Adrenal gland (tissue), 12 donors: ENCODE data around the gene UGT8. TPM values are rescaled to one million over a fixed set of nuclear protein-coding genes. Genes with fewer than 3 reads are reported as not detected.

Experiments
- DNase-seq, 7 donors: peaks; one replicate each; pipeline ENCODE4 v3.0.0-alpha.2; 2019 to 2020
- H3K27ac ChIP-seq, 5 donors: fragments of 200-600 bp; sonication (generic) in 4 of 5; 1 replicate in 3 of 5; 2 replicates in 2 of 5; pipeline versions ENCODE4 v1.5.1 to v1.8.0; 2016 to 2020; ENCODE audit warnings: mild to moderate bottlenecking in 1 of 5
- H3K27me3 ChIP-seq: fragments of 200-600 bp; 2 replicates; pipeline ENCODE4 v1.8.0; 2021
- H3K36me3 ChIP-seq, 2 donors: fragments of 200-600 bp; replicated peaks in 1 of 2; 1 replicate in 1 of 2; 2 replicates in 1 of 2; pipeline versions ENCODE4 v1.5.1 to v1.8.0; 2018 to 2022
- H3K4me1 ChIP-seq, 2 donors: fragments of 200-600 bp; replicated peaks in 1 of 2; 1 replicate in 1 of 2; 2 replicates in 1 of 2; pipeline versions ENCODE4 v1.5.1 to v1.8.0; 2018 to 2021
- H3K4me3 ChIP-seq, 4 donors: fragments of 200-600 bp; sonication (generic) in 3 of 4; one replicate each; pipeline ENCODE4 v1.5.1; 2016 to 2018
- H3K9me3 ChIP-seq, 3 donors: fragments of 200-600 bp; sonication (generic) in 1 of 3; replicated peaks in 1 of 3; 1 replicate in 2 of 3; 2 replicates in 1 of 3; pipeline versions ENCODE4 v1.5.1 to v1.8.0; 2016 to 2021
- CTCF ChIP-seq, 6 experiments: fragments of 450-650 bp in 4 of 6; fragments of 200-600 bp in 2 of 6; sonication (generic) in 1 of 6; IDR thresholded peaks; 1 replicate in 5 of 6; 2 replicates in 1 of 6; pipeline versions ENCODE4 v1.5.1 to v1.8.0; 2016 to 2021; ENCODE audit warnings: antibody characterized with exemption in 6 of 6, mild to moderate bottlenecking in 2 of 6, moderate library complexity in 1 of 6
- POLR2A ChIP-seq, 2 donors: fragments of 450-650 bp; IDR thresholded peaks; one replicate each; pipeline ENCODE4 v1.6.1; 2017; ENCODE audit warnings: antibody characterized with exemption in 2 of 2, mild to moderate bottlenecking in 2 of 2, moderate library complexity in 1 of 2
- WGBS, 4 donors: extraction: QIAGEN DNeasy Blood & Tissue Kit in 2 of 4; methylation state at CpG; one replicate each; pipeline versions ENCODE4 v1.1.5 to v1.1.7; 2013 to 2017; 5-methylcytosine and 5-hydroxymethylcytosine counted together
- intact Hi-C, 2 donors: fragments of 100-400 bp; cut with DNase I; formaldehyde crosslinking; loops; one replicate each; pipeline versions ENCODE4 v1.14.1 to v1.15.0; 2022 to 2023
- polyA plus RNA-seq, 3 donors: library from polyadenylated mRNA; stranded (reverse); fragments of 200-250 nt in 2 of 3; fragments of 350-450 nt in 1 of 3; fragmentation: Illumina TruSeq in 1 of 3; extraction: RNeasy Lipid Tissue Mini Kit (QIAGEN cat#74804) in 1 of 3; gene quantifications; one replicate each; pipeline ENCODE4 v1.2.3, GENCODE V29; 2013 to 2014
- total RNA-seq, 9 donors: library from RNA; depleted of rRNA in 4 of 9; stranded (reverse); fragments of >200 nt in 4 of 9; fragments of 120-200 nt in 1 of 9; fragmentation: NEBNext Ultra II Directional in 1 of 9; extraction: Animal tissue kit (Norgen Biotek cat#: 25700) in 1 of 9; gene quantifications; one replicate each; pipeline versions ENCODE4 v1.1.0 to v1.2.4, GENCODE V29; 2013 to 2023
- donor health status: healthy with polysubstance abuse.
- donor health status: Bipolar disorder and iron deficiency.
- donor health status: DM: yes; HTN: yes; CAD: no.
- donor health status: DM: no; HTN: no; CAD: no.
- donor health status: DM: no; HTN: no; CAD: no.
- donor health status: DM: yes; HTN: yes; CAD: no.

UGT8 gene
- total and polyA plus RNA-seq, 12 donors = 0.08 to 0.78 (median 0.28) TPM; not detected in 5

DNA sequence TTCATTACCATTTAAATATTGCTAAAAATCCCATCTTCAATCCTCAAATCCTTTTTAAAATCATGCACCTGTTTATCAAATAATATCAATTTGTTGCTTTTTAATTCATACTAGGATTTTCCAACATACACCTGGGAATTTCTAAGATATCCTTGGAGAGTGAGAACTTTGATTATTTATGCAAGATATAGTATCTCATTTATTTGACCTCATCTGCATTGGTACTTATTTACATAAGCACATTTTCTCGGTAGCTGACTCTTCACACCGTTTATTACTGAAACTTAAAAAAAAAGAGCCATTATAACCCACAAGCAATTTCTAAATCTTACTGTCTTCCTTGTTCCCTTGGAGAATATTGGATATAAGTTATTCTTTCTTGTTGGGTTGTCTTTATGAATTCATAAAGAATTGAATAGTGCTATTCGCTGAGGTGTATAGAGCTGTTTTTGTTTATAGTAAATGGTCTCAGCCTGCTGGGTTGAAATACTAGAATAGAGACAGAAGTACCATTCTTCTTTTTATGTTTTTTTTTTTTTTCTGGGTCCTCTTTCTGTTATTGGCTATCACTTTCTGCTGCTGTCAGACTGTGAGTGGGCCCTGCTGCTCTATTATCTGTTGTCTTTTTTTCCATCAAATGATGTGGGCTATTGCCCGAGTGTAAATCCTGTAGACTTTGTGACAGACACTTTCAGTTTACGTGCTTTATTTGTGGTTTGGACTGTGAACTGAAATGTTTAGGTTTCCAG is 2.9 kb downstream of the UGT8 start:
- H3K36me3 ChIP-seq = no peaks in the 10 kb centered on the region
- no peaks in the 10 kb centered on the region for H3K9me3 ChIP-seq
- H3K27me3 ChIP-seq = peaks cover 28% of the 10 kb centered on the region
- TF ChIP-seq CTCF (IDR thresholded peaks at IDR 0.05) = no peak
- no peak for TF ChIP-seq POLR2A (IDR thresholded peaks at IDR 0.05)
- WGBS, 4 donors = 65 to 75% (median 69%) methylated on average over 5 of the region's 5 CpGs
- H3K4me1 ChIP-seq = peaks cover 0 to 5% of the 10 kb centered on the region in 2 donors
- H3K27ac ChIP-seq = no peak overlapping the region
- intact Hi-C loops = no loop called here
- no peak overlapping the region for H3K4me3 ChIP-seq
- DNase-seq = no peak

- no peaks in the 10 kb centered on the region for H3K36me3 ChIP-seq
- H3K9me3 ChIP-seq = no peaks in the 10 kb centered on the region
- 55 to 69% (median 58%) methylated on average over 5 of the region's 5 CpGs for WGBS, 4 donors
- no peaks in the 10 kb centered on the region for H3K4me1 ChIP-seq
- H3K27me3 ChIP-seq = peaks cover 15% of the 10 kb centered on the region
- no peak for DNase-seq
- H3K4me3 ChIP-seq = no peak overlapping the region
- no peak overlapping the region for H3K27ac ChIP-seq
- intact Hi-C loops = no loop called here
- TF ChIP-seq CTCF (IDR thresholded peaks at IDR 0.05) = no peak
- no peak for TF ChIP-seq POLR2A (IDR thresholded peaks at IDR 0.05)
These were observed 4.9 kb downstream of the UGT8 start for GRCh38 chr4:114603497-114603896.

DNA sequence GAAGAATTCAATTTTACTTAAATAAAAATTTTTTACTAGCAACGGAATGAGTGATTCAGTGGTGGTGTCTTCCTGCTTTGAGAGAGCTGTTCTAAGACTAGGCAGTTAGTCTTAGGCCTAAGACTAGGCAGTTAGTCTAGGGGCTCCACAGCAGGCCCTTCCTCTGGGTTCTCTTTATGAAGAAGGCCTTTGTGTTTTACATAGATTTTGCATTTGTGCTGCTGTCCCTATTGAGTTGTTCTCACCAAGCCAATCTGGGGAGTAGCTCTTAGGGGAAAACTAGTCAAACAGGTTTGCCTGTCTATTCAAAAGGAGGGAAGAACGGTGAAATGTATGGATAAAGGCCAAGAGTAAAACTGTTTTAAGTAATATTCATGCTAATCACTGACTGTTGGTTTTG is 7.6 kb downstream of the UGT8 start:
- intact Hi-C loops = no loop called here
- H3K27ac ChIP-seq = no peak overlapping the region
- H3K27me3 ChIP-seq = no peaks in the 10 kb centered on the region
- TF ChIP-seq CTCF (IDR thresholded peaks at IDR 0.05) (no peak), POLR2A (IDR thresholded peaks at IDR 0.05) (no peak)
- H3K36me3 ChIP-seq = no peaks in the 10 kb centered on the region
- no peaks in the 10 kb centered on the region for H3K4me1 ChIP-seq
- H3K9me3 ChIP-seq = no peaks in the 10 kb centered on the region
- 45 to 65% (median 60%) methylated on average over 2 of the region's 2 CpGs for WGBS, 4 donors
- no peak for DNase-seq
- H3K4me3 ChIP-seq = no peak overlapping the region

- Histone ChIP-seq H3K36me3 (no peaks in the 10 kb centered on the region), H3K9me3 (no peaks in the 10 kb centered on the region), H3K4me1 (no peaks in the 10 kb centered on the region), H3K4me3 (no peak overlapping the region), H3K27me3 (no peaks in the 10 kb centered on the region), H3K27ac (no peak overlapping the region)
- intact Hi-C loops = no loop called here
- TF ChIP-seq POLR2A (IDR thresholded peaks at IDR 0.05) = no peak
- no peak for TF ChIP-seq CTCF (IDR thresholded peaks at IDR 0.05)
- DNase-seq = no peak
These were observed 8.4 kb downstream of the UGT8 start for GRCh38 chr4:114607056-114607455.
